HEK293 (cell line): Measurements from ENCODE around the gene STIL.

Experiments used
- CTCF ChIA-PET: fragments of 350-600 bp; formaldehyde crosslinking; extraction: SDS; loops from one replicate; lab custom pipeline; 2021; ENCODE audit warnings: antibody characterized with exemption; lab: Yijun Ruan, JAX
- POLR2A ChIA-PET: fragments of 300-600 bp; formaldehyde crosslinking; extraction: SDS; loops from one replicate; lab custom pipeline; 2020; ENCODE audit warnings: antibody characterized with exemption, inconsistent platforms; lab: Yijun Ruan, JAX
- H3K27ac ChIP-seq: fragments of 200-500 bp; sonication (Bioruptor generic); 2 replicates; pipeline ENCODE4 v1.5.1; 2014; ENCODE audit warnings: low read depth, low read length, control low read depth, inconsistent platforms; ENCODE audit errors: extremely low read depth
- H3K36me3 ChIP-seq, 2 experiments: fragments of 200-500 bp in 1 of 2; sonication (Bioruptor generic) in 1 of 2; 1 replicate in 1 of 2; 2 replicates in 1 of 2; pipeline ENCODE4 v1.5.1; 2014 to 2017; ENCODE audit warnings: inconsistent platforms in 2 of 2, low read length in 2 of 2; ENCODE audit not compliant: control insufficient read depth in 2 of 2, insufficient read depth in 1 of 2
- H3K4me1 ChIP-seq: fragments of 200-500 bp; sonication (Bioruptor generic); 2 replicates; pipeline ENCODE4 v1.5.1; 2014; ENCODE audit warnings: mild to moderate bottlenecking, low read length, inconsistent platforms; ENCODE audit not compliant: control insufficient read depth, insufficient read depth
- H3K4me3 ChIP-seq: 2 replicates; pipeline ENCODE4 v1.5.1; 2011; ENCODE audit warnings: low read depth, mild to moderate bottlenecking, control low read depth, low read length, moderate library complexity
- H3K9me3 ChIP-seq: fragments of 200-500 bp; sonication (Bioruptor generic); 2 replicates; pipeline ENCODE4 v1.5.1; 2014; ENCODE audit warnings: low read depth, low read length, inconsistent platforms; ENCODE audit not compliant: control insufficient read depth, insufficient read depth
- BCL11A ChIP-seq: fragments of 450-650 bp; formaldehyde crosslinking; IDR thresholded peaks from 2 replicates; pipeline ENCODE4 v1.5.1; 2016; ENCODE audit warnings: low read depth, missing biosample characterization, missing genetic modification characterization
- EGR2 ChIP-seq: fragments of 450-650 bp; formaldehyde crosslinking; IDR thresholded peaks from 2 replicates; pipeline ENCODE4 v1.5.1; 2016; ENCODE audit warnings: low read depth, missing biosample characterization, missing genetic modification characterization
- KLF1 ChIP-seq: fragments of 450-650 bp; formaldehyde crosslinking; IDR thresholded peaks from 2 replicates; pipeline ENCODE4 v1.5.1; 2016; ENCODE audit warnings: missing biosample characterization, missing genetic modification characterization
- KLF7 ChIP-seq: fragments of 450-650 bp; formaldehyde crosslinking; IDR thresholded peaks from 2 replicates; pipeline ENCODE4 v1.5.1; 2016; ENCODE audit warnings: missing biosample characterization, missing genetic modification characterization, borderline replicate concordance
- REST ChIP-seq: fragments of 450-650 bp; formaldehyde crosslinking; IDR thresholded peaks from 2 replicates; pipeline ENCODE4 v1.5.1; 2016; ENCODE audit warnings: missing biosample characterization, missing genetic modification characterization
- SP3 ChIP-seq: fragments of 450-650 bp; formaldehyde crosslinking; IDR thresholded peaks from 2 replicates; pipeline ENCODE4 v1.5.1; 2016; ENCODE audit warnings: missing biosample characterization, missing genetic modification characterization
- SP7 ChIP-seq: fragments of 450-650 bp; formaldehyde crosslinking; IDR thresholded peaks from 2 replicates; pipeline ENCODE4 v1.5.1; 2016; ENCODE audit warnings: missing biosample characterization, missing genetic modification characterization
- ZBTB10 ChIP-seq: fragments of 450-650 bp; formaldehyde crosslinking; IDR thresholded peaks from 2 replicates; pipeline ENCODE4 v1.5.1; 2016; ENCODE audit warnings: missing biosample characterization, missing genetic modification characterization
- ZBTB6 ChIP-seq: fragments of 450-650 bp; formaldehyde crosslinking; IDR thresholded peaks from 2 replicates; pipeline ENCODE4 v1.5.1; 2017; ENCODE audit warnings: missing biosample characterization, missing genetic modification characterization
- ZFHX2 ChIP-seq: fragments of 450-650 bp; formaldehyde crosslinking; conservative IDR thresholded peaks from 2 replicates; pipeline ENCODE4 v1.5.1; 2016; ENCODE audit warnings: missing biosample characterization, missing genetic modification characterization
- ZNF121 ChIP-seq: fragments of 450-650 bp; formaldehyde crosslinking; IDR thresholded peaks from 2 replicates; pipeline ENCODE4 v1.5.1; 2016; ENCODE audit warnings: missing biosample characterization, missing genetic modification characterization
- ZNF157 ChIP-seq: fragments of 450-650 bp; formaldehyde crosslinking; IDR thresholded peaks from 2 replicates; pipeline ENCODE4 v1.5.1; 2016; ENCODE audit warnings: missing biosample characterization, missing genetic modification characterization
- ZNF266 ChIP-seq: fragments of 450-650 bp; formaldehyde crosslinking; IDR thresholded peaks from 2 replicates; pipeline ENCODE4 v1.5.1; 2016; ENCODE audit warnings: missing biosample characterization, missing genetic modification characterization, low read depth
- ZNF341 ChIP-seq: fragments of 450-650 bp; formaldehyde crosslinking; IDR thresholded peaks from 2 replicates; pipeline ENCODE4; 2016; ENCODE audit warnings: low read depth, missing biosample characterization, missing genetic modification characterization
- ZNF529 ChIP-seq: fragments of 450-650 bp; formaldehyde crosslinking; IDR thresholded peaks from 2 replicates; pipeline ENCODE4 v1.5.1; 2017; ENCODE audit warnings: missing genetic modification characterization, missing biosample characterization; ENCODE audit not compliant: insufficient replicate concordance
- ZNF549 ChIP-seq: fragments of 450-650 bp; IDR thresholded peaks from 2 replicates; pipeline ENCODE4 v1.5.1; 2018; ENCODE audit warnings: missing biosample characterization, missing genetic modification characterization, mild to moderate bottlenecking, inconsistent platforms, moderate library complexity
- ZNF623 ChIP-seq: fragments of 450-650 bp; formaldehyde crosslinking; IDR thresholded peaks from 2 replicates; pipeline ENCODE4 v1.5.1; 2016; ENCODE audit warnings: missing biosample characterization, missing genetic modification characterization
- ZNF626 ChIP-seq: fragments of 450-650 bp; sonication (Bioruptor Pico); formaldehyde crosslinking; IDR thresholded peaks from 2 replicates; pipeline ENCODE4 v1.5.1; 2018; ENCODE audit warnings: missing biosample characterization, missing genetic modification characterization, inconsistent platforms
- ZNF670 ChIP-seq: fragments of 450-650 bp; formaldehyde crosslinking; IDR thresholded peaks from 2 replicates; pipeline ENCODE4 v1.5.1; 2016; ENCODE audit warnings: missing biosample characterization, missing genetic modification characterization, low read depth
- ZNF777 ChIP-seq: fragments of 450-650 bp; formaldehyde crosslinking; IDR thresholded peaks from 2 replicates; pipeline ENCODE4 v1.5.1; 2017; ENCODE audit warnings: missing biosample characterization, missing genetic modification characterization, borderline replicate concordance
- ZNF785 ChIP-seq: fragments of 450-650 bp; formaldehyde crosslinking; IDR thresholded peaks from 2 replicates; pipeline ENCODE4 v1.5.1; 2016; ENCODE audit warnings: missing biosample characterization, missing genetic modification characterization
- ZNF792 ChIP-seq: fragments of 450-650 bp; formaldehyde crosslinking; IDR thresholded peaks from 2 replicates; pipeline ENCODE4 v1.5.1; 2016; ENCODE audit warnings: missing biosample characterization, missing genetic modification characterization
- TF ChIP-seq, protein P1 (sequence below): fragments of 450-650 bp; formaldehyde crosslinking; IDR thresholded peaks from 2 replicates; pipeline ENCODE4; 2016; ENCODE audit warnings: missing biosample characterization, missing genetic modification characterization

Gene STIL

GRCh38 chr1:47302472-47302871, 11.5 kb downstream of the STIL start:
- no peaks in the 10 kb centered on the region for H3K4me1 ChIP-seq
- TF ChIP-seq KLF1 (no peak), ZNF266 (tag by site-specific recombination) (no peak), REST (tag by site-specific recombination) (no peak), ZNF626 (tag by site-specific recombination) (no peak), ZBTB6 (tag by site-specific recombination) (no peak), SP7 (no peak), ZNF157 (no peak), ZFHX2 (tag by site-specific recombination) (no peak), BCL11A (tag by site-specific recombination) (no peak), ZNF670 (tag by site-specific recombination) (no peak), ZNF529 (tag by site-specific recombination) (no peak), KLF7 (tag by site-specific recombination) (no peak), ZNF777 (no peak), ZBTB10 (tag by site-specific recombination) (no peak)
- no peak overlapping the region for H3K4me3 ChIP-seq
- peaks cover 68 to 88% of the 10 kb centered on the region in 2 experiments for H3K36me3 ChIP-seq
- H3K27ac ChIP-seq: no peak overlapping the region
- H3K9me3 ChIP-seq: no peaks in the 10 kb centered on the region
- POLR2A ChIA-PET: no interaction called here
- CTCF ChIA-PET: no interaction called here

DNA sequence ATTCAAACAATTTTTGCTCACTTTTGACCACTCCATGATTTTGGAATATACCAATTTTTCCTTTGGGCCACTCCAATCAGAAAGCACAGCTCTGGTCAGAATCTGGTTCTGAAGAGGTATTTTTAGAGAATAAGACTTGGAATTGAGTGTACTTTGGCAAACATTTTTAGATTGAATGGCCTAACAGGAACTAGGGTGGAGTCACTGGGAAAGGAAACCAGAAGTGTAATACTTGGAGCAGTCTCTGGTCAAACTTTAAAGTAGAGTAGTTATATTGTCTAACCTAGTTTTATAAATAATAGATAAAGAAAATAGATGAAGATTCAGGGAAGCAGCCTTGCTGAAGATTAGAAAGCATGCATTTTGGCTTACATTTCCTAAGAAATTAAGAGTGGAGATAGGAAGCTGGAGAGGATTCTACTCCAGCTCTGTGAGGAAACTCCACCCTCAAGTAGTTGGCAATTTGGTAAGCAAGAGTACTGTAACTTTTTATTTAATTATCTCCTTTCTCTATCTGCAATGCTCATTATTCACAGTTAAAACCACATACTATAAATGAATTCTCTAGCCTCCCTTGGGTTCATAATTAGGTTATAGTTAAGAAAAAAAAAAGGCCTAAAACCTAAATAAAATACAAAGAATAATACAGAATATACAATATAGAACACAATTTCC, 15.8 kb downstream of the STIL start:
- CTCF ChIA-PET: interaction anchor here (0.6 to 1.2 kb wide), 2 partner anchors 36 to 105 kb away, joined by 3 to 4 read pairs; no protein-coding TSS in a partner anchor
- H3K9me3 ChIP-seq: no peaks in the 10 kb centered on the region
- H3K4me1 ChIP-seq: no peaks in the 10 kb centered on the region
- TF ChIP-seq ZNF792 (tag by site-specific recombination) (no peak), EGR2 (tag by site-specific recombination) (no peak), ZNF121 (no peak), ZNF623 (tag by site-specific recombination) (no peak), ZNF785 (tag by site-specific recombination) (no peak), ZNF529 (tag by site-specific recombination) (no peak), ZNF549 (no peak), ZNF626 (tag by site-specific recombination) (no peak), ZNF341 (tag by site-specific recombination) (no peak), SP3 (no peak)
- TF ChIP-seq, protein P1, sequence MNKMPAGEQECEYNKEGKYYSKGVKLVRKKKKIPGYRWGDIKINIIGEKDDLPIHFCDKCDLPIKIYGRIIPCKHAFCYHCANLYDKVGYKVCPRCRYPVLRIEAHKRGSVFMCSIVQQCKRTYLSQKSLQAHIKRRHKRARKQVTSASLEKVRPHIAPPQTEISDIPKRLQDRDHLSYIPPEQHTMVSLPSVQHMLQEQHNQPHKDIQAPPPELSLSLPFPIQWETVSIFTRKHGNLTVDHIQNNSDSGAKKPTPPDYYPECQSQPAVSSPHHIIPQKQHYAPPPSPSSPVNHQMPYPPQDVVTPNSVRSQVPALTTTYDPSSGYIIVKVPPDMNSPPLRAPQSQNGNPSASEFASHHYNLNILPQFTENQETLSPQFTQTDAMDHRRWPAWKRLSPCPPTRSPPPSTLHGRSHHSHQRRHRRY (tag by site-specific recombination): no peak
- no peak overlapping the region for H3K4me3 ChIP-seq
- H3K27ac ChIP-seq: no peak overlapping the region
- POLR2A ChIA-PET: interaction anchor here (1.7 kb wide), 1 partner anchor 16 kb away, joined by 5 read pairs; the partner anchor contains the start of gene STIL
- H3K36me3 ChIP-seq: peaks cover 65 to 94% of the 10 kb centered on the region in 2 experiments
